COLO829 (cell line): Measurements from ENCODE around the gene NANOG.
"Not testable (repeated sequence)": the region's sequence is repeated elsewhere in the genome, so short reads cannot be mapped to it uniquely, and the experiment has no call there.

ENCODE experiments used
- DNase-seq: peaks from one replicate; pipeline ENCODE4 v3.0.0; 2012; ENCODE audit warnings: low spot score

NANOG gene

DNA sequence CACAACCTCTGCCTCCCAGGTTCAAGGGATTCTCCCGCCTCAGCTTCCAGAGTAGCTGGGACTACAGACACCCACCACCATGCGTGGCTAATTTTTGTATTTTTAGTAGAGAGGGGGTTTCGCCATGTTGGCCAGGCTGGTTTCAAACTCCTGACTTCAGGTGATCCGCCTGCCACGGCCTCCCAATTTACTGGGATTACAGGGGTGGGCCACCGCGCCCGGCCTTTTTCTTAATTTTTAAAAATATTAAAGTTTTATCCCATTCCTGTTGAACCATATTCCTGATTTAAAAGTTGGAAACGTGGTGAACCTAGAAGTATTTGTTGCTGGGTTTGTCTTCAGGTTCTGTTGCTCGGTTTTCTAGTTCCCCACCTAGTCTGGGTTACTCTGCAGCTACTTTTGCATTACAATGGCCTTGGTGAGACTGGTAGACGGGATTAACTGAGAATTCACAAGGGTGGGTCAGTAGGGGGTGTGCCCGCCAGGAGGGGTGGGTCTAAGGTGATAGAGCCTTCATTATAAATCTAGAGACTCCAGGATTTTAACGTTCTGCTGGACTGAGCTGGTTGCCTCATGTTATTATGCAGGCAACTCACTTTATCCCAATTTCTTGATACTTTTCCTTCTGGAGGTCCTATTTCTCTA is at the start of gene NANOG:
TSS of gene NANOG (plus strand) at position 519 of the 645 bp plus-strand sequence. CDS start 213 bp downstream, outside the sequence.
- not testable (repeated sequence) for DNase-seq

DNA sequence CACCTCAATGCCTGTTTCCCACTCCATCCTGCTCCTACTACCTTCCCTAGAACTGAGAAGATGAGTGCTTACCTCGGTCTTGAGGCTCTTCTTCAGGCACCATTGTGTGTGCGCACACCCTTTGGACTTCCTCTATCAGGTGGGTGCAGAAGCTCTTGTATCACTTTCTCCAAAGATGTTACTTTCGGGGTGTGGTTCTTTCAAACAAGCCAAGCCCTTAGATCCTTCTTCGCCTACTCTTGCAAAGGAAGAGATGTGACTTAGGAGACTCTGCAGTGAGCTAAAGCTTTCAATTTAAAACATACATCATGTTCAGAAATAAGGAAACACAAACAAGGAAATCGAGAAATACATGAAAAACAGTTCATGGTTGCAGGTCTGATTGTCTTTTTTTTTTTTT is 42.0 kb upstream of the NANOG start, which contains the start of gene CLEC4C:
TSS of gene CLEC4C (minus strand) at position 130 of the 400 bp plus-strand sequence. CDS start at position 103, 27 bp downstream.
- no peak for DNase-seq

DNA sequence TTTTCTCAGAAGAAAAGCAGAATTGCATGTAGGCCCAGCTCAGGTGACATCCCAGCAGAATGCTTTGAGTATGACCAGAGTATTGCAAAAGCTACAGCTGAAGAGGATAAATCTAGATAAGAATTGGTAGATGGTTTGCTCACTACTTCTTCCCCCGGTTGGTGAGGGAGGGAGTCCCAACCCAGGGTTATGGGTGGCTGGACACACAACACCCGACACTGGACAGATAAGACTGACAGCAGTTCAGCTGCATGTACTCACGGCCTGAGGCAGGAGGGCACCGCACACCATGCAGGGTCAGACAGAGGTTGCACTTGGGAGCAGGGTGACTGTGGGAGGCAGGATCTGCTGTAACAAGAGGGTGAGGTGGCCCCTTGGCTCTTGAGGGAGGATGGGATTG is 40.4 kb upstream of the NANOG start:
- no peak for DNase-seq

GRCh38 chr12:7749442-7749841 is 39.8 kb upstream of the NANOG start:
- no peak for DNase-seq

DNA sequence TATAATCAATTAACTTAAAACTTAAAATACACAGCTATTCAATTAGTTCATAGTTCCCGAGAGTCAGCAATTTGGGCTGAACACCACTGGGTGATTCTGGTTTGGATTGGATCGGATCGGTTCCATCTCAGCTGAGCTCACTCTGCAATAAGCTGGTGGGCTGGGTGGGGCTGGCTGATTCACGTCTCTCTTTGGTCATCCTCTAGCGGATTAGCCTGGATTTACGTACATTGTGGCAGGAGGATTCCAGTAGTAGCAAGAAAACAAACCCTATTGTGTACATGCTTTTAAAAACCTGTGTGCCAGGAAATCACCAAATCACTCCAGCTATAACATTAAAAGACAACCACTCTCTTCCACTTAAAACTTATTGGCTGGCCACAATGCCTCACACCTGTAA is 38.9 kb upstream of the NANOG start:
- DNase-seq: no peak

- no peak for DNase-seq
Measured at GRCh38 chr12:7751394-7751793, 37.8 kb upstream of the NANOG start.

DNA sequence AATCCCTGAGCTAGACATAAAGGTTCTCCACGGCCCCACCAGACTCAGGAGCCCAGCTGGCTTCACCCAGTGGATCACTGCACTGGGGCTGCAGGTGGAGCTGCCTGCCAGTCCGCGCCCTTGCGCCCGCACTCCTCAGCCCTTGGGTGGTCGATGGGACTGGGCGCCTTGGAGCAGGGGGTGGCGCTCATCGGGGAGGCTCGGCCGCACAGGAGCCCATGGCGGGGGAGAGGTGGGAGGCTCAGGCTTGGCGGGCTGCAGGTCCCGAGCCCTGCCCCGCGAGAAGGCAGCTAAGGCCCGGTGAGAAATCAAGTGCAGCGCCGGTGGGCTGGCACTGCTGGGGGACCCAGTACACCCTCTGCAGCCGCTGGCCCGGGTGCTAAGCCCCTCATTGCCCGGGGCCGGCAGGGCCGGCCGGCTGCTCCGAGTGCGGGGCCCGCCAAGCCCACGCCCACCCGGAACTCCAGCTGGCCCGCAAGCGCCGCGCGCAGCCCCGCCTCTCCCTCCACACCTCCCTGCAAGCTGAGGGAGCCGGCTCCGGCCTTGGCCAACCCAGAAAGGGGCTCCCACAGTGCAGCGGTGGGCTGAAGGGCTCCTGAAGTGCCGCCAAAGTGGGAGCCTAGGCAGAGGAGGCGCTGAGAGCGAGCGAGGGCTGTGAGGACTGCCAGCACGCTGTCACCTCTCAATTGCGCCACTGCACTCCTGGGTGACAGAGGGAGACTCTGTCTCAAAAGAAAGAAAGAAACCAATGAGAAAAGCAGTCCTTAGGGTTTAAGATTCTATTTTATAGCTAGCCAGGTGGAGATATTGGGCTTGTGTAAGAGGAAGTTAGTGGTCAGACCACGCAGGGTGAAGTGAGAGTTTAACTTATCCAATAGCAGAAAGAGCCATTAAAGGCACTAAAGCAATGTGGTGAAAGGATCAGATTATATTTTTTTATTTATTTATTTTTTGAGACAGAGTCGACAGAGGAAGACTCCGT is 37.0 kb upstream of the NANOG start:
- not testable (repeated sequence) for DNase-seq

GRCh38 chr12:7755668-7756067 is 33.5 kb upstream of the NANOG start:
- DNase-seq: not testable (repeated sequence)

- DNase-seq: no peak
Measured at GRCh38 chr12:7756993-7757392, 32.2 kb upstream of the NANOG start.

GRCh38 chr12:7758766-7759140 is 30.4 kb upstream of the NANOG start:
- no peak for DNase-seq

- DNase-seq: no peak
Measured at GRCh38 chr12:7769999-7770398, 19.2 kb upstream of the NANOG start.

DNA sequence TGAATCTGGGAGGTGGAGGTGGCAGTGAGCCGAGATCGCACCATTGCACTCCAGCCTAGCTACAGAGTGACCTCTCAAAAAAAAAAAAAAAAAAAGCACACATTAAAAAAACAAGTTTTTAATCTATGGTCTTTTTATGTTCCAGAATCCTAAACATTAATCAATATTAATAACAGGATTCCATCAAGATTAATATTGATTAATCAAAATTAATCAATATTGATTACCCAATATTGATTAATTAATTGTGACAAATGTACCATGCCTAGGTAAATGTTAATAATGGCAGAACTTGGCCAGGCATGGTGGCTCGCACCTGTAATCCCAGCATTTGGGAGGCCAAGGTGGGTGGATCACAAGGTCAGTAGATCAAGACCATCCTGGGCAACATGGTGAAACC is 7.9 kb upstream of the NANOG start:
- DNase-seq: no peak

- no peak for DNase-seq
Measured at GRCh38 chr12:7782055-7782454, 7.1 kb upstream of the NANOG start.

DNA sequence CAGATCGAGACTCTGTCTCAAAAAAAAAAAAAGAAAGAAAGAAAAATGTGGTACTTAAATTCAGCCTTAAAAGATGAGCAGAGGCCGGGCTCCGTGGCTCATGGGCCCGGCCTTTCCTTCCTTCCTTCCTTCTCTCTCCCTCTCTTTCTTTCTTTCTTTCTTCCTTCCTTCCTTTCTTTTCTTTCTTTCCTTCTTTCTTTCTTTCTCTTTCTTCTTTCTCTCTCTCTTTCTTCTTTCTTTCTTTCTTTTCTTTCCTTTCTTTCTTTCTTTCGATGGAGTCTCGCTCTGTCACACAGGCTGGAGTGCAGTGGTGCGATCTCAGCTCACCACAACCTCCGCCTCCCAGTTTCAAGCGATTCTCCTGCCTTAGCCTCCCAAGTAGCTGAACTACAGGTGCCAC is 5.8 kb upstream of the NANOG start:
- DNase-seq: not testable (repeated sequence)

DNA sequence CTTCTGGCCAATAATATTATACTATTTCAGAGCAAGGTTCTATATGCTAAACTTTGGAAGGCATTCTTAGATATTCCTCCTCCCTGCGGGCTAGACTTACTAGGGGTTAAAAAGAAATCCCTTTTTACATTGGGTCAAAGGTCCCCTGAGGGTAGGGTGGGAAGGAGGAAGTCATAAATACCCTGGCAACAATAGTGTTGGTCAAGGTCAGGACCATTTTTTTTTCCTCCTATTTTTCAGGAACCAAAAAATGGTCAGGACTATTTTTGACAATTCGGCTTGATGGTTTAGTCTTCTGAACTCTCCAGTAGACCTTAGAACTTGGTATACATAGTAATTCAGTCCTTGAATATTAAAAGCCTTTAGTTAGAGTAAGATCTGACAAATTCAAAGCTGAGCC is 4.5 kb upstream of the NANOG start:
- no peak for DNase-seq

- DNase-seq: no peak
Measured at GRCh38 chr12:7787574-7788293, 1.5 kb upstream of the NANOG start.

DNA sequence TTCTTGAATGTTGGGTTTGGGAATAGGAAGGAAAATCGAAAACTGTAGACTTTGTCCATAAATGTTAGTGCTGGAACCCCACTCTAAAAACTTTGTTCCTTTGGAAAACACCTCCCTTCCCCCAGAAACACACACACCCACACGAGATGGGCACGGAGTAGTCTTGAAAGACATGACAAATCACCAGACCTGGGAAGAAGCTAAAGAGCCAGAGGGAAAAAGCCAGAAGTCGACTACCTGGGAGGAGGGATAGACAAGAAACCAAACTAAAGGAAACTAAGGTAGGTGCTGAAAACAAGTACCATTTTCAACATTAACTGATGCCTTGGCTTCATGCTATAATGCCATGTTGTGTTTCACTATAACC is 925 bp upstream of the NANOG start:
- no peak for DNase-seq

DNA sequence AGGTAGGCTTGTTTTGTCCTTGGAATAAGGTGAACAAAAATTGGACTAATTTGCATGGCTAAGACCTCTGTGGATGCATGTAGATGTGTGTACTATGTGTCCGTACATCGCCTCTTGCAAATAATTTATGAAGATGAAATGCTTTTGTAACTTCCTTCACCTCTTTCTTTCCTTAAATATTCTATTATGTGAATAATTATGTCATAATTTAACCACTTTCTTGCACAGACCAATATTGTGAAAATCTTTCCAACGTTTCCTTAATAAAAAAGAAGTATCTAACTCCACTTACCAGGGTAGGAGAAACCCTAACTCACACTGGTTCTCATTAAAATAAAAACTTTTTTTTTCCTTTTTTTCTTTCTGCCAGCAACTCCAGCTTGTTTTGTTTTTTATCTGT is 4.0 kb downstream of the NANOG start:
- DNase-seq: no peak

- DNase-seq: not testable (repeated sequence)
Measured at GRCh38 chr12:7797269-7797668, 8.1 kb downstream of the NANOG start.

- DNase-seq: no peak
Measured at GRCh38 chr12:7797698-7798398, 8.6 kb downstream of the NANOG start.

DNA sequence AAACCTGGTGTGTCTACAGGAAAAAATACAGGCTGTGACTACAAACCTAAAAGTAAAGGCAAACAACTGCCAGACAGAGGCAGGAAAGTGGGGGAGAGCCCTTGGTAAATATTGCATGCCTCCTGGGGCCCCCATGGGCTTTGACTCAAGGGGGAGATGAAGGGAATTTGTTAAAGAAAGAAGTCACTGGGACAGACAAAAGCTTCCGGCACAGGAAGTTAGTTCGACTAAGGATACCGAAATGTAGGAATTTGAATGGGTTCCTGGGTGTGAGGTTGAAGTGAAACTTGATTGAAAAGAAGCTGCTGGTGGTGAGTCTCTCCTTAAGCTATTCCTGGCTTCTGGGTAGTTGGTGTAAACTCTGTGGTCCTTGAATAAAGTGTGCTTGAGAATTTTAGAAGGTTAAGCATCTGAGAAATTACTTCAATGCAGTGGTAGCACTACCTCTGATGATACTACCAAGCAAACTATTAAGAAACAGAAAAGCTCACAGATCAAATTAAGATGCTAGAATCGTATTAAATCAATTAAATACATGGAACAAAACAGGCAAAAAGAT is 9.6 kb downstream of the NANOG start:
- not testable (repeated sequence) for DNase-seq

- no peak for DNase-seq
Measured at GRCh38 chr12:7801460-7801859, 12.3 kb downstream of the NANOG start.
